ENCODE measurements around the gene SHTN1.

DNA sequence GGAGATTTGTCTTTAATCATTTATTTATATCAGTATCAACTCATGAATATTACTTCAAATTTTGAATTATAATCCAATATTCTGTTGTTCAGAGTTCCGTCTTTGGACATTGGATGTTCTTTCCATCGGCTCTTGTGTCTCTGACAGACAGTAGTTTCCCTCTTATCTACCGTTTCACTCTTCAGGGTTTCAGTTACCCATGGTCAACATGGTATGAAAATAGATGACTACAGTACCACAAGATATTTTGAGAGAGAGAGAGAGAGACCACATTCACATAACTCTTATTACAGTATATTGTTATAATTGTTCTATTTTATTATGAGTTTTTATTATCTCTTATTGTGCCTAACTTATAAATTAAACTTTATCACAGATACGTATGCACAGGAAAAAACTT lies 6.8 kb downstream of the SHTN1 start:
- TF ChIP-seq SUZ12 (IDR thresholded peaks at IDR 0.05) (no peak), BHLHE40 (IDR thresholded peaks at IDR 0.05; ENCODE audit: borderline replicate concordance) (no peak), FOXM1 (IDR thresholded peaks at IDR 0.05; ENCODE audit: borderline replicate concordance) (no peak), ELF4 (IDR thresholded peaks at IDR 0.05) (no peak), TARDBP (IDR thresholded peaks at IDR 0.05) (no peak), HDGF (IDR thresholded peaks at IDR 0.05; ENCODE audit: borderline replicate concordance) (no peak), NFRKB (IDR thresholded peaks at IDR 0.05) (no peak), SP1 (IDR thresholded peaks at IDR 0.05) (no peak), ZNF384 (IDR thresholded peaks at IDR 0.05) (no peak), FOXA1 (IDR thresholded peaks at IDR 0.05) (no peak), PKNOX1 (IDR thresholded peaks at IDR 0.05) (no peak), ARNT (IDR thresholded peaks at IDR 0.05) (no peak), L3MBTL2 (conservative IDR thresholded peaks at IDR 0.05) (no peak), CTBP1 (IDR thresholded peaks at IDR 0.05; ENCODE audit: borderline replicate concordance) (no peak)
